NCI-H82 treated with DMSO at 0.1 percent for 48 hours (cell line): Measurements from ENCODE around the gene ERCC1.
A peak's percentile ranks its signal among the peaks of the same experiment; 100 is the strongest.
"Not testable (repeated sequence)": the region's sequence is repeated elsewhere in the genome, so short reads cannot be mapped to it uniquely, and the experiment has no call there.

Experiments
- DNase-seq: peaks from one replicate; lab custom pipeline; 2025; ENCODE audit not compliant: unreplicated experiment; lab: John Stamatoyannopoulos, UW

Gene ERCC1

GRCh38 chr19:45455707-45456499 lies 32.2 kb upstream of the ERCC1 start:
- no peak for DNase-seq

- no peak for DNase-seq
Measured at GRCh38 chr19:45451850-45452387, 28.2 kb upstream of the ERCC1 start.

GRCh38 chr19:45451131-45451849 lies 27.6 kb upstream of the ERCC1 start:
- DNase-seq, result no peak

GRCh38 chr19:45450012-45450333 lies 26.3 kb upstream of the ERCC1 start:
- no peak for DNase-seq

- no peak for DNase-seq
Measured at GRCh38 chr19:45448887-45449299, 25.2 kb upstream of the ERCC1 start.

- no peak for DNase-seq
Measured at GRCh38 chr19:45448425-45448756, 24.7 kb upstream of the ERCC1 start.

- no peak for DNase-seq
Measured at GRCh38 chr19:45446944-45447343, 23.2 kb upstream of the ERCC1 start.

GRCh38 chr19:45446295-45446694 lies 22.6 kb upstream of the ERCC1 start:
- no peak for DNase-seq

GRCh38 chr19:45445139-45445538 lies 21.4 kb upstream of the ERCC1 start:
- DNase-seq, result no peak

GRCh38 chr19:45444318-45445041 lies 20.8 kb upstream of the ERCC1 start:
- DNase-seq, result peak; percentile 44

- DNase-seq, result peak; percentile 59
Measured at GRCh38 chr19:45443462-45444317, 20.0 kb upstream of the ERCC1 start.

- DNase-seq, result peak; percentile 21
Measured at GRCh38 chr19:45442778-45443461, 19.2 kb upstream of the ERCC1 start.

- no peak for DNase-seq
Measured at GRCh38 chr19:45442408-45442777, 18.7 kb upstream of the ERCC1 start.

GRCh38 chr19:45440873-45441654 lies 17.3 kb upstream of the ERCC1 start:
- peak; percentile 21 for DNase-seq

GRCh38 chr19:45440259-45440638 lies 16.5 kb upstream of the ERCC1 start:
- no peak for DNase-seq

GRCh38 chr19:45439569-45440258 lies 16.0 kb upstream of the ERCC1 start:
- peak; percentile 63 for DNase-seq

- no peak for DNase-seq
Measured at GRCh38 chr19:45439190-45439568, 15.5 kb upstream of the ERCC1 start.

- DNase-seq, result no peak
Measured at GRCh38 chr19:45437328-45437727, 13.6 kb upstream of the ERCC1 start.

- DNase-seq, result not testable (repeated sequence)
Measured at GRCh38 chr19:45432543-45432942, 8.8 kb upstream of the ERCC1 start.
